SK-N-SH (cell line): ENCODE results near the gene ACAP1. TPM values are rescaled to one million over a fixed set of nuclear protein-coding genes. Genes with fewer than 3 reads are reported as not detected.

Source experiments
- CTCF ChIA-PET: fragments of 300-600, 350-600 bp; formaldehyde crosslinking; extraction: SDS; loops from one replicate; lab custom pipeline; 2021; lab: Yijun Ruan, JAX
- POLR2A ChIA-PET: fragments of 350-600 bp; sonication (Branson Sonifier 250); formaldehyde crosslinking; extraction: SDS; loops from one replicate; lab custom pipeline; 2020; ENCODE audit warnings: antibody characterized with exemption, inconsistent platforms; lab: Yijun Ruan, JAX
- DNase-seq: peaks from one replicate; pipeline ENCODE4 v3.0.0; 2012
- H2AFZ ChIP-seq: fragments of 200-600 bp; sonication (generic); 2 replicates; pipeline ENCODE4 v1.8.1; 2016; ENCODE audit warnings: antibody characterized with exemption, mild to moderate bottlenecking, low read depth
- H3F3A ChIP-seq: fragments of 200-600 bp; sonication (generic); replicated peaks from 2 replicates; pipeline ENCODE3; 2016; ENCODE audit warnings: antibody characterized with exemption, mild to moderate bottlenecking; ENCODE audit not compliant: insufficient read depth
- H3K27ac ChIP-seq, 2 experiments: fragments of 200-500 bp in 1 of 2; fragments of 200-600 bp in 1 of 2; sonication (Bioruptor generic) in 1 of 2; sonication (generic), shearing (Covaris generic) in 1 of 2; 2 replicates each; pipeline versions ENCODE4 v1.5.1 to v1.6.1; 2014 to 2016; ENCODE audit warnings: low read depth in 2 of 2, inconsistent platforms in 1 of 2, low read length in 1 of 2, mild to moderate bottlenecking in 1 of 2, mixed read lengths in 1 of 2
- H3K27me3 ChIP-seq: fragments of 200-600 bp; sonication (generic), shearing (Covaris generic); 2 replicates; pipeline ENCODE4 v1.6.1; 2016; ENCODE audit warnings: mixed run types; ENCODE audit not compliant: insufficient read depth
- H3K36me3 ChIP-seq, 2 experiments: fragments of 200-500 bp in 1 of 2; fragments of 200-600 bp in 1 of 2; sonication (Bioruptor generic) in 1 of 2; sonication (generic) in 1 of 2; replicated peaks in 1 of 2; 2 replicates each; pipeline versions ENCODE3 to v1.5.1; 2014 to 2016; ENCODE audit warnings: low read length in 1 of 2, mild to moderate bottlenecking in 1 of 2; ENCODE audit not compliant: insufficient read depth in 2 of 2, control insufficient read depth in 1 of 2
- H3K4me1 ChIP-seq, 2 experiments: fragments of 200-500 bp in 1 of 2; fragments of 200-600 bp in 1 of 2; sonication (Bioruptor generic) in 1 of 2; sonication (generic), shearing (Covaris generic) in 1 of 2; 2 replicates each; pipeline versions ENCODE4 v1.5.1 to v1.6.1; 2014 to 2016; ENCODE audit warnings: low read depth in 1 of 2, low read length in 1 of 2, mixed run types in 1 of 2; ENCODE audit not compliant: insufficient read depth in 2 of 2, control insufficient read depth in 1 of 2
- H3K4me2 ChIP-seq: fragments of 200-600 bp; sonication (generic), shearing (Covaris generic); 2 replicates; pipeline ENCODE4 v1.6.1; 2017; ENCODE audit warnings: mixed run types
- H3K4me3 ChIP-seq, 2 experiments: fragments of 200-500 bp in 1 of 2; fragments of 200-600 bp in 1 of 2; sonication (Bioruptor generic) in 1 of 2; sonication (generic), shearing (Covaris generic) in 1 of 2; 2 replicates each; pipeline versions ENCODE4 v1.5.1 to v1.8.1; 2014 to 2016; ENCODE audit warnings: low read depth in 2 of 2, inconsistent platforms in 1 of 2, low read length in 1 of 2, mild to moderate bottlenecking in 1 of 2, mixed read lengths in 1 of 2, moderate library complexity in 1 of 2
- H3K79me2 ChIP-seq: fragments of 200-600 bp; sonication (generic); 2 replicates; pipeline ENCODE4 v1.8.1; 2017; ENCODE audit warnings: mild to moderate bottlenecking; ENCODE audit not compliant: insufficient read depth
- H3K9ac ChIP-seq: fragments of 200-600 bp; sonication (generic); 2 replicates; pipeline ENCODE4 v1.6.1; 2017; ENCODE audit warnings: mixed run types
- H3K9me2 ChIP-seq: fragments of 200-600 bp; sonication (generic); 2 replicates; pipeline ENCODE4 v1.6.1; 2017; ENCODE audit warnings: mixed run types
- H3K9me3 ChIP-seq: fragments of 200-600 bp; sonication (generic); 2 replicates; pipeline ENCODE4 v1.6.1; 2017; ENCODE audit warnings: mixed run types, mild to moderate bottlenecking, moderate library complexity
- H4K20me1 ChIP-seq: fragments of 200-600 bp; sonication (generic); 2 replicates; pipeline ENCODE4 v1.6.1; 2017; ENCODE audit warnings: mild to moderate bottlenecking, mixed run types; ENCODE audit not compliant: insufficient read depth
- CHD2 ChIP-seq: fragments of 150-350 bp; IDR thresholded peaks from 2 replicates; pipeline ENCODE4 v1.6.1; 2018; ENCODE audit warnings: low read length; ENCODE audit not compliant: partially characterized antibody
- EP300 ChIP-seq, 2 experiments: IDR thresholded peaks; 2 replicates each; pipeline versions ENCODE4 v1.4.0 to v1.6.1; 2012; ENCODE audit warnings: borderline replicate concordance in 1 of 2, low read depth in 1 of 2, low read length in 1 of 2
- EZH2phosphoT487 ChIP-seq: fragments of 200-600 bp; sonication (generic); IDR thresholded peaks from 2 replicates; pipeline ENCODE4 v1.6.1; 2017; ENCODE audit warnings: low read depth, mixed run types, mild to moderate bottlenecking, antibody characterized with exemption, moderate library complexity, borderline replicate concordance
- FOXJ3 ChIP-seq: sonication (generic); formaldehyde crosslinking; IDR thresholded peaks from 2 replicates; pipeline ENCODE4 v1.5.1; 2020; ENCODE audit warnings: mild to moderate bottlenecking, missing genetic modification reagents
- MEF2A ChIP-seq: IDR thresholded peaks from 2 replicates; pipeline ENCODE4 v1.4.0; 2012; ENCODE audit warnings: low read depth, borderline replicate concordance
- MXI1 ChIP-seq: IDR thresholded peaks from 2 replicates; pipeline ENCODE4 v1.6.1; 2012; ENCODE audit warnings: mild to moderate bottlenecking, low read depth, low read length, improper control_type of control experiment
- NFIC ChIP-seq: IDR thresholded peaks from 2 replicates; pipeline ENCODE4 v1.4.0; 2012; ENCODE audit warnings: borderline replicate concordance
- NRF1 ChIP-seq: IDR thresholded peaks from 2 replicates; pipeline ENCODE4 v1.6.1; 2012; ENCODE audit warnings: low read depth, mild to moderate bottlenecking, low read length
- POLR2AphosphoS5 ChIP-seq: IDR thresholded peaks from 2 replicates; pipeline ENCODE4 v1.6.1; 2012; ENCODE audit warnings: low read depth, low read length
- RAD21 ChIP-seq: IDR thresholded peaks from 2 replicates; pipeline ENCODE4 v1.6.1; 2012; ENCODE audit warnings: mild to moderate bottlenecking, low read length
- RCOR1 ChIP-seq: fragments of 150-350 bp; IDR thresholded peaks from 2 replicates; pipeline ENCODE4 v1.6.1; 2017; ENCODE audit warnings: antibody characterized with exemption, low read length
- RXRA ChIP-seq: IDR thresholded peaks from 2 replicates; pipeline ENCODE4 v1.4.0; 2012; ENCODE audit warnings: low read depth, mild to moderate bottlenecking, borderline replicate concordance
- SIN3A ChIP-seq: IDR thresholded peaks from 2 replicates; pipeline ENCODE4 v1.6.1; 2012; ENCODE audit warnings: low read depth, mild to moderate bottlenecking, low read length, moderate library complexity, borderline replicate concordance
- TAF1 ChIP-seq: IDR thresholded peaks from 2 replicates; pipeline ENCODE4 v1.6.1; 2012; ENCODE audit warnings: low read depth, mild to moderate bottlenecking, low read length, moderate library complexity, borderline replicate concordance
- TCF12 ChIP-seq: IDR thresholded peaks from 2 replicates; pipeline ENCODE4 v1.4.0; 2012
- YY1 ChIP-seq: IDR thresholded peaks from 2 replicates; pipeline ENCODE4 v1.4.0; 2012; ENCODE audit warnings: low read depth, mild to moderate bottlenecking
- WGBS: methylation state at CpG from one replicate; pipeline ENCODE4 v1.1.6; 2017; ENCODE audit warnings: low lambda C conversion rate; 5-methylcytosine and 5-hydroxymethylcytosine counted together
- polyA plus RNA-seq, 3 experiments: library from polyadenylated mRNA; depleted of rRNA; stranded (reverse); fragments of >200 nt; gene quantifications; 2 replicates each; pipeline ENCODE4 v1.2.3, GENCODE V29; 2012
- TF ChIP-seq, protein P1 (sequence below): fragments of 200-600 bp; sonication (generic); IDR thresholded peaks from 2 replicates; pipeline ENCODE4 v1.6.1; 2017; ENCODE audit warnings: antibody characterized with exemption, mild to moderate bottlenecking, moderate library complexity
- TF ChIP-seq, protein P2 (sequence below): fragments of 150-350 bp; IDR thresholded peaks from 2 replicates; pipeline ENCODE4 v1.6.1; 2016; ENCODE audit warnings: mild to moderate bottlenecking, low read depth, low read length
- TF ChIP-seq, protein P3 (sequence below): IDR thresholded peaks from 2 replicates; pipeline ENCODE4 v1.4.0; 2012; ENCODE audit warnings: low read depth, borderline replicate concordance
- TF ChIP-seq, protein P4 (sequence below): IDR thresholded peaks from 2 replicates; pipeline ENCODE4 v1.4.0; 2012; ENCODE audit warnings: low read depth

ACAP1 gene
- polyA plus RNA-seq, 1 of the 3 experiments (the other 2 are of a cell fraction), result 0.71 TPM

DNA sequence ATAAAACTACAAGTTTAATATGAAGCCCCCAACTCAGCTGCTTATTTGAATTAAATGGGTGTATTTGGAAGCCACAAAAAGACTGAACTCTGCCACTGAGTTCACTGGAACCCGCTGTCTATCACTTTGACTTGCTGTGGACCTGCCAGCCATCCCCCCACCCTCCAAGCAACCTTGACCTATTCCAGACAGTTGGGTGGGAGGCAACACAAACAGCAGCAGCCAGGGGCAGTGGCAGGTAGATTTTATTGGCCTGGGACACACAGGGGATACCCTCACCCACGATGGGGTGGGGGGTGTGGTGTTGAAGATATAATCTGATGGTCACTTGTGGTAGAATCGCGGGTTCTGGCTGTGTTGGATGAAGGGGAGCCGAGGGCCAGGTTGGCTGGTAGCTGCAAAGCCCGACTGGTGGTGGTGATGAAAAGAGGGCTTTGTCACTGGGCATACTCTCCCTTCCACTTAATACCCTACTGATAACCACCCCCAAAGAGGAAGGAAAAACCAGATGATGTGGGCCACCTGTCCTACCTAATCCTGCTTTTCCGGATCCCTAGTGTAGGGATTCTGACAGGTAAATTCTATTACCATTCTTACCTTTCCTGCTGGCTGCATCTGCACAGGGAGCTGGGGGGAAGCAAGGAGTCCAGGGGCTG lies 23.8 kb upstream of the ACAP1 start:
- H3K4me3 ChIP-seq, result no peak overlapping the region
- TF ChIP-seq RAD21 (no peak), SIN3A (no peak), YY1 (no peak), MEF2A (no peak), RXRA (no peak), FOXJ3 (CRISPR knock-in tag) (no peak), RCOR1 (no peak), NFIC (no peak), NRF1 (no peak), TCF12 (no peak), EP300 (IDR thresholded peaks at IDR 0.05; ENCODE audit: borderline replicate concordance in 1 of 2, low read depth in 1 of 2, low read length in 1 of 2) (no peak), TAF1 (no peak), CHD2 (no peak), POLR2AphosphoS5 (no peak), MXI1 (no peak), EZH2phosphoT487 (no peak)
- TF ChIP-seq, protein P1, sequence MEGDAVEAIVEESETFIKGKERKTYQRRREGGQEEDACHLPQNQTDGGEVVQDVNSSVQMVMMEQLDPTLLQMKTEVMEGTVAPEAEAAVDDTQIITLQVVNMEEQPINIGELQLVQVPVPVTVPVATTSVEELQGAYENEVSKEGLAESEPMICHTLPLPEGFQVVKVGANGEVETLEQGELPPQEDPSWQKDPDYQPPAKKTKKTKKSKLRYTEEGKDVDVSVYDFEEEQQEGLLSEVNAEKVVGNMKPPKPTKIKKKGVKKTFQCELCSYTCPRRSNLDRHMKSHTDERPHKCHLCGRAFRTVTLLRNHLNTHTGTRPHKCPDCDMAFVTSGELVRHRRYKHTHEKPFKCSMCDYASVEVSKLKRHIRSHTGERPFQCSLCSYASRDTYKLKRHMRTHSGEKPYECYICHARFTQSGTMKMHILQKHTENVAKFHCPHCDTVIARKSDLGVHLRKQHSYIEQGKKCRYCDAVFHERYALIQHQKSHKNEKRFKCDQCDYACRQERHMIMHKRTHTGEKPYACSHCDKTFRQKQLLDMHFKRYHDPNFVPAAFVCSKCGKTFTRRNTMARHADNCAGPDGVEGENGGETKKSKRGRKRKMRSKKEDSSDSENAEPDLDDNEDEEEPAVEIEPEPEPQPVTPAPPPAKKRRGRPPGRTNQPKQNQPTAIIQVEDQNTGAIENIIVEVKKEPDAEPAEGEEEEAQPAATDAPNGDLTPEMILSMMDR, result no peak
- TF ChIP-seq, protein P2, sequence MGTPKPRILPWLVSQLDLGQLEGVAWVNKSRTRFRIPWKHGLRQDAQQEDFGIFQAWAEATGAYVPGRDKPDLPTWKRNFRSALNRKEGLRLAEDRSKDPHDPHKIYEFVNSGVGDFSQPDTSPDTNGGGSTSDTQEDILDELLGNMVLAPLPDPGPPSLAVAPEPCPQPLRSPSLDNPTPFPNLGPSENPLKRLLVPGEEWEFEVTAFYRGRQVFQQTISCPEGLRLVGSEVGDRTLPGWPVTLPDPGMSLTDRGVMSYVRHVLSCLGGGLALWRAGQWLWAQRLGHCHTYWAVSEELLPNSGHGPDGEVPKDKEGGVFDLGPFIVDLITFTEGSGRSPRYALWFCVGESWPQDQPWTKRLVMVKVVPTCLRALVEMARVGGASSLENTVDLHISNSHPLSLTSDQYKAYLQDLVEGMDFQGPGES, result no peak
- TF ChIP-seq, protein P3, sequence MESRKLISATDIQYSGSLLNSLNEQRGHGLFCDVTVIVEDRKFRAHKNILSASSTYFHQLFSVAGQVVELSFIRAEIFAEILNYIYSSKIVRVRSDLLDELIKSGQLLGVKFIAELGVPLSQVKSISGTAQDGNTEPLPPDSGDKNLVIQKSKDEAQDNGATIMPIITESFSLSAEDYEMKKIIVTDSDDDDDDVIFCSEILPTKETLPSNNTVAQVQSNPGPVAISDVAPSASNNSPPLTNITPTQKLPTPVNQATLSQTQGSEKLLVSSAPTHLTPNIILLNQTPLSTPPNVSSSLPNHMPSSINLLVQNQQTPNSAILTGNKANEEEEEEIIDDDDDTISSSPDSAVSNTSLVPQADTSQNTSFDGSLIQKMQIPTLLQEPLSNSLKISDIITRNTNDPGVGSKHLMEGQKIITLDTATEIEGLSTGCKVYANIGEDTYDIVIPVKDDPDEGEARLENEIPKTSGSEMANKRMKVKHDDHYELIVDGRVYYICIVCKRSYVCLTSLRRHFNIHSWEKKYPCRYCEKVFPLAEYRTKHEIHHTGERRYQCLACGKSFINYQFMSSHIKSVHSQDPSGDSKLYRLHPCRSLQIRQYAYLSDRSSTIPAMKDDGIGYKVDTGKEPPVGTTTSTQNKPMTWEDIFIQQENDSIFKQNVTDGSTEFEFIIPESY, result no peak
- TF ChIP-seq, protein P4, sequence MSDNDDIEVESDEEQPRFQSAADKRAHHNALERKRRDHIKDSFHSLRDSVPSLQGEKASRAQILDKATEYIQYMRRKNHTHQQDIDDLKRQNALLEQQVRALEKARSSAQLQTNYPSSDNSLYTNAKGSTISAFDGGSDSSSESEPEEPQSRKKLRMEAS, result no peak
- H3K9me2 ChIP-seq, result no peaks in the 10 kb centered on the region
- H3K27ac ChIP-seq, result 0 out of 4 replicates have a peak overlapping the region, but pooled peaks of 1 of the 2 experiments have one; percentile 8
- H3K36me3 ChIP-seq, result peaks cover 49 to 59% of the 10 kb centered on the region in 2 experiments
- CTCF ChIA-PET, result interaction anchor here (0.6 to 2.2 kb wide), 8 partner anchors 10 to 94 kb away, joined by 3 to 8 read pairs (median 3); no protein-coding TSS in a partner anchor
- WGBS, result 65% methylated on average over 7 of the region's 7 CpGs
- H3F3A ChIP-seq, result peaks cover 64% of the 10 kb centered on the region
- H3K9me3 ChIP-seq, result no peaks in the 10 kb centered on the region
- peaks cover 62% of the 10 kb centered on the region for H4K20me1 ChIP-seq
- no peak overlapping the region for H3K9ac ChIP-seq
- DNase-seq, result no peak
- no peak overlapping the region for H2AFZ ChIP-seq
- peaks cover 23 to 49% of the 10 kb centered on the region in 2 experiments for H3K4me1 ChIP-seq
- POLR2A ChIA-PET, result interaction anchor here (1.2 kb wide), 1 partner anchor 17 kb away, joined by 6 read pairs; the partner anchor contains the start of gene NEURL4
- H3K79me2 ChIP-seq, result peaks cover 69% of the 10 kb centered on the region
- H3K27me3 ChIP-seq, result no peaks in the 10 kb centered on the region
- H3K4me2 ChIP-seq, result peak overlapping the region; percentile 30; the same call in 1 of the 2 replicates
